ENCODE data around the gene KLHL15.
"Not testable (repeated sequence)": the region's sequence is repeated elsewhere in the genome, so short reads cannot be mapped to it uniquely, and the experiment has no call there.

Gene KLHL15, protein sequence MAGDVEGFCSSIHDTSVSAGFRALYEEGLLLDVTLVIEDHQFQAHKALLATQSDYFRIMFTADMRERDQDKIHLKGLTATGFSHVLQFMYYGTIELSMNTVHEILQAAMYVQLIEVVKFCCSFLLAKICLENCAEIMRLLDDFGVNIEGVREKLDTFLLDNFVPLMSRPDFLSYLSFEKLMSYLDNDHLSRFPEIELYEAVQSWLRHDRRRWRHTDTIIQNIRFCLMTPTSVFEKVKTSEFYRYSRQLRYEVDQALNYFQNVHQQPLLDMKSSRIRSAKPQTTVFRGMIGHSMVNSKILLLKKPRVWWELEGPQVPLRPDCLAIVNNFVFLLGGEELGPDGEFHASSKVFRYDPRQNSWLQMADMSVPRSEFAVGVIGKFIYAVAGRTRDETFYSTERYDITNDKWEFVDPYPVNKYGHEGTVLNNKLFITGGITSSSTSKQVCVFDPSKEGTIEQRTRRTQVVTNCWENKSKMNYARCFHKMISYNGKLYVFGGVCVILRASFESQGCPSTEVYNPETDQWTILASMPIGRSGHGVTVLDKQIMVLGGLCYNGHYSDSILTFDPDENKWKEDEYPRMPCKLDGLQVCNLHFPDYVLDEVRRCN

DNA sequence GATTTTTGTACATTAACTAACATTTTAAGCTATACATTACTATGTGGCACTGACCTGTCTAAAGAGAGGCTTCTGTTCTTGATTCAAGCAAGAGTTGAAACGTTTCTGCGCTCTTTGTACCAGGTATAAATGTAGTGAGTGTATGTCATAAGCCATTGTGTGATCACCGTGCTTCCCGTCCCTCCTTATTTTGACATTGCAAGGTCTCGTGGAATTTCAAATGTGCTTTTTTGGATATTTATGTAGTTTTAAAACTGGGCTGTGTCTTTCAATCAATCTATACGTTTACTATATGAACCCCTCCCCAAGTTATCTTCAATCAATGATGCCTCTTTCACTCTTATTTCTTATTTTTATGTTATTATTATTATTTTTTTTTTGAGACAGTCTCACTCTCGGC is at the start of gene KLHL15:
KLHL15 (minus strand) TSS at position 101 of the 400 bp plus-strand sequence. CDS start 20,493 bp downstream, outside the sequence.
- DNase-seq, result no peak

DNA sequence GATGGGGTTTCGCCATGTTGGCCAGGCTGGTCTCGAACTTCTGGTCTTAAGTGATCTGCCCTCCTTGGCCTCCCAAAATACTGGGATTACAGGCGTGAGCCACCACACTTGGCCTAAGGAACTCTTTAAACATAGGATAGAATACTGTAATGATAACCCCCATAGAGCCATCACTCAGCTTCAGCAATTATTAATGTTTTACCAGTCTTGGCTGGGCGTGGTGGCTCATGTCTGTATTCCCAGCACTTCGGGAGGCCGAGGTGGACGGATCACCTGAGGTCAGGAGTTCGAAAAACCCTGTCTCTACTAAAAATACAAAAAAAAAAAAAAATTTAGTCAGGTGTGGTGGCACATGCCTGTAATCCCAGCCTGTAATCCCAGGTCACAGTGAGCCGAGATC is 42.9 kb upstream of the KLHL15 start:
- no peak for DNase-seq

DNA sequence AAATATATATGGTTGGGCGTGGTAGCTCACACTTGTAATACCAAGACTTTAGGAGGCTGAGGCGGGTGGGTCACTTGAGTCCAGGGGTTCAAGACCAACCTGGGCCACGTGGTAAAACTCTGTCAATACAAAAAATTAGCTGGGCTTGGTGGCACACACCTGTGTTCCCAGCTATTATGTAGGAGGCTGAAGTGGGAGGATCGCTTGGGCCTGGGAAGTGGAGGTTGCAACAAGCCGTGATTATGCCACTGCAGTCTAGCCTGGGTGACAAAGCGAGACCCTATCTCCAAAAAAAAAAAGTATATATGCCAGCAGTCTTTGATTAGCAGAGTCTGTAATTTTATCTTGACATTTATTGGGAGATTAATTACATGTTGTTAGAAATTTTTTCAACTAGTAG is 36.5 kb upstream of the KLHL15 start:
- no peak for DNase-seq

DNA sequence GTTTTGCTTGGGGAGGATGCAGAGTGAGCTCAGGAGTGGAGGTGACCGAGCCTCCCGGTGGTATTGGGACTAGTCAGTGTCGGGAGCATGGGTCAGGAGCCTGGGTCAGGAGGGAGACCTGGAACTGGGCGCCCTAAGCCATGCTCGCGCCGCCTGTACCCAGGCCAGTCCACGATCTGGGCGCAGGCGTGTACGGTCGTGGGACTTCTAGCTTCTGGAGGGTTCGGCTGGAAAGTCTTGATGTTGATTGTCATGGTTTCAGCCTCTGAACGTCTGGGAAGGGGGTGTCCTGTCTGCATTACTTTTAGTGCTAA is 28.0 kb upstream of the KLHL15 start:
- no peak for DNase-seq

DNA sequence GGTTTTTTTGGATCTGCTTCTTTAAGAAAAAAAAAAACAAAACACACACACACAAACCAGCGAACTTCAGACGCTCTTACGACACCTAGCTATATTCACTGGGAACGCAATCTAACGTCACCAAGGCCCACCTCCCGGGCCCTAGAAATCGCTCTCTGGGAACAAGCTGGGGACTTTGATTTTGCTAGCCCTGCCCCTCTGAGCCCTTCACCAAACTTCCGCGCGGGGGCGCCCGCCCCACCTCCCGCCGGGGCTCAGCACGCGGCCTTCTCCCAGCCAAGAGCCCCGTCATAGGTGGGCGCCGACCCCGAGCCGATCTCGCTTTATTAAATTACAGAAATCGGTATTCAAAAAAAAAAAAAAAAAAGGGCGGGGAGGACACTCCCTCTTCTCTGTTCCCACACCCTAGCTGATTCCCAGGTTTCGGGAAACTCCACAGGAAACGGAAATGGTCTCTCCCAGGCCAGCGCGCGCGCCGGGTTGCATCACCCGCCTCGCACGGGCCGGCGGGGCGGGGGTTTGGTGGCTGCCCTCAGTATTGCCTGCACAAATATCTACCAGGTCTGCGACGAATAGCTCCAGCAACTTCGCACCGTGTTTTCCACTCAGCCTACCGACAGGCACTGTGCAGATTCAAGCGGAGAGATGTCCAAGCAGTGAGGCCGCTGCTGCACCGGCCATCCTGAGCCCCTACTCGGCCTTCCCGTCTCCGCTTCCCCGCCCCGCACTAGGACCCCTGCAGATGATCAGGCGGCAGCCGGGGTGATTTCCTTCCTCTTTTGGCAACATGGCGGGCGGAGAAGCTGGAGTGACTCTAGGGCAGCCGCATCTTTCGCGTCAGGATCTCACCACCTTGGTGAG is 27.4 kb upstream of the KLHL15 start, which contains the start of gene EIF2S3:
EIF2S3 (plus strand) TSS at position 775 of the 861 bp plus-strand sequence; CDS start at position 788, 13 bp downstream.
- peak; percentile 92 for DNase-seq

DNA sequence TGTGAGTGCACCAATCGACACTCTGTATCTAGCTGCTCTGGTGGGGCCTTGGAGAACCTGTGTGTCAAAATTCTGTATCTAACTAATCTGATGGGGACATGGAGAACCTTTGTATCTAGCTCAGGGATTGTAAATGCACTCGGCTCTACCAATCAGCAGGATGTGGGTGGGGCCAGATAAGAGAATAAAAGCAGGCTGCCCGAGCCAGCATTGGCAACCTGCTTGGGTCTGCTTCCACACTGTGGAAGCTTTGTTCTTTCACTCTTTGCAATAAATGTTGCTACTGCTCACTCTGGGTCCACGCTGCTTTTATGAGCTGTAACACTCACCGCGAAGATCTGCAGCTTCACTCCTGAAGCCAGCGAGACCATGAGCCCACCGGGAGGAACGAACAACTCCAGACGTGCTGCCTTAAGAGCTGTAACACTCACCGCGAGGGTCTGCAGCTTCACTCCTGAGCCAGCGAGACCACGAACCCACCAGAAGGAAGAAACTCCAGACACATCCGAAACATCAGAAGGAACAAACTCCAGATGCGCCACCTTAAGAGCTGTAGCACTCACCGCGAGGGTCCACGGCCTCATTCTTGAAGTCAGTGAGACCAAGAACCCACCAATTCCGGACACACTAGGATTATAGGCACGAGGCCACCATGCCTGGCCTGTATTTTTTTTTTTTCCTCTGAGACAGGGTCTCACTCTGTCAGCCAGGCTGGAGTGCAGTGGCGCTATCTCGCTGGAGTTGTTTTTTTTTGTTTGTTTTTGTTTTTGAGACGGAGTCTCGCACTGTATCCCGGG is 23.7 kb upstream of the KLHL15 start:
- DNase-seq, result not testable (repeated sequence)

DNA sequence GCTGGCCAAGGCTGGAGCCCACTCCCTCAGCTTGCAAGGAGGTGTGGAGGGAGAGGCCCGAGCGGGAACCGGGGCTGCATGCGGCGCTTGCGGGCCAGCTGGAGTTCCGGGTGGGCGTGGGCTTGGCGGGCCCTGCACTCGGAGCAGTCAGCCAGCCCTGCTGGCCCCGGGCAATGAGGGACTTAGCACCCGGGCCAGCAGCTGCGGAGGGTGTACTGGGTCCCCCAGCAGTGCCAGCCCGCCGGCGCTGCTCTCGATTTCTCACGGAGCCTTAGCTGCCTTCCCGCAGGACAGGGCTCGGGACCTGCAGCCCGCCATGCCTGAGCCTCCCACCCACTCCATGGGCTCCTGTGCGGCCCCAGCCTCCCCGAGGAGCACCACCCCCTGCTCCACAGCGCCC is 22.7 kb upstream of the KLHL15 start:
- not testable (repeated sequence) for DNase-seq

DNA sequence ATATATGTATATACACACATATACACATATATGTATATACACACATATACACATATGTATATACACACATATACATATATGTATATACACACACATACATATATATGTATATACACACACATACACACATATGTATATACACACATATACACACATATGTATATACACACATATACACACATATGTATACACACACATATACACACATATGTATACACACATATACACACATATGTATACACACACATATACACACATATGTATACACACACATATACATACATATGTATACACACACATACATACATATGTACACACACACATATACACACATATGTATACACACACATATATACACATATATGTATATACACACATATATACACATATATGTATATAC is 19.1 kb upstream of the KLHL15 start:
- DNase-seq, result not testable (repeated sequence)

DNA sequence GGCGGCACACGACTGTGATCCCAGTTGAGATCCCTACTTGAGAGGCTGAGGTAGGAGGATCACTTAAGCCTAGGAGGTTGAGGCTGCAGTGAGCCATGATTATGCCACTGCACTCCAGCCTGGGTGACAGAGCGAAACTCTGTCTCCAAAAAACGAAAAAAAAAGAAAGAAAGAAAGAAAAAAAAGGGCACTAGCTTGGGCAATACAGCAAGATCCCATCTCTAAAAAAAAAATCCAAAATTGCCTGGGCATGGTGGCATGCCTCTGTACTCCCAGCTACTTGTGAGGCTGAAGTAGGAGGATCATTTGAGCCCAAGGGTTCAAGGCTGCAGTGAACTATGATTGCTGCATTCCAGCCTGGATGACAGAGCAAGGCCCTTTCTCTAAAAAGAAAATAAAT is 10.7 kb upstream of the KLHL15 start:
- DNase-seq, result no peak

DNA sequence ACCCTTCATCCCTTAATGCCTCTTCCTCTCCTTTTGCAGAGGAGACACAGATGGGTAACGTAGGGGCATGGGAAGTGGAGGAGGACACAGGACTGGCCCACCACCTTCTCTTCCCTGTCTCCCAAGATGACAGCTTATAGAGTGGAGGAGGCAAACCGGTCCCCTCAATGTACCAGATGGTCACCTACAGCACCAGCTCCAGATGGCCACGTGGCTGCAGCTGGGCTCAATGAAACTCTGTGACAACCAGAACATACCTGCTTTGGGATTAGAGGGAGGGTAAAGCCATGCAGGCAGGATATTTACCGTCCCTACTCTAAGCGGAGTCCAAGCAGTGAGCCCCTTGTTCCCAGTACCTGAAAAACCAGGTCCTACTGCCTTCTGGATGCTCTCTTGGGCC is 7.5 kb upstream of the KLHL15 start:
- no peak for DNase-seq

DNA sequence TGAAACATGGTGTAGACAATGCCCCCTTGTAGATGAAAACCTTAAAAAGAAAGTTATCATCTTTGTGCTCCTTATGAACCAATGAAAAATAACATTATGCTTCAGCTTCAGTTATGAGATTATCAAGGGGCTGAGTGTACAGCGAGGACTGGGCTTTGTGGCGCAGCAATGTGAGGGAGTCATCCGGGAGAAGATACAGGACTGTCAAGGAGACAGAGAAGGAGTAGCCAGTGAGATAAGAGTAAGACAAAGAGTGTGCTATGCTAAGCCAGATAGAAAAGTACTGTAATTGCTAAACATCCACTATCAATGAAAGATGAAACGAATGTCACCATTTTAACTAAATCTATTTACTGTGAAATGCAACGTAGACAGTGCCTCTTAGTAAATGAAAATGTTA is 3.6 kb upstream of the KLHL15 start:
- no peak for DNase-seq

DNA sequence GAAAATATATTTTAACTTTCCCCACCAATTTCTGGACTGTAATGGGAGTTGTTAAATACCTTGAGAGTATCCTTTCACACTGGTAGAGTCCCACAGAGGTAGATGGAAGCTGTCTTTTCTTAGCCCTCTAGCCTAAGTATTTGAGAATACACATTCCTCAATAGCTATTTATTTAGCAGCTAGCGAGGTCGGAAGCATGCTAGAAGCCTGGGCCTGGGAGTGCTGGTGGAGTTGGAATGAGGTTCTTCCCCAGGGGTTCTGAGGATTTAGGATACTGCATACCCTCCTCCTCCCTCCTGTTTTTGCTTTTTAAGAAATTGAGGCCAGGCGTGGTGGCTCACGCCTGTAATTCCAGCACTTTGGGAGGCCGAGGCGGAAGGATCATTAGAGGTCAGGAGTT is 999 bp upstream of the KLHL15 start:
- no peak for DNase-seq

DNA sequence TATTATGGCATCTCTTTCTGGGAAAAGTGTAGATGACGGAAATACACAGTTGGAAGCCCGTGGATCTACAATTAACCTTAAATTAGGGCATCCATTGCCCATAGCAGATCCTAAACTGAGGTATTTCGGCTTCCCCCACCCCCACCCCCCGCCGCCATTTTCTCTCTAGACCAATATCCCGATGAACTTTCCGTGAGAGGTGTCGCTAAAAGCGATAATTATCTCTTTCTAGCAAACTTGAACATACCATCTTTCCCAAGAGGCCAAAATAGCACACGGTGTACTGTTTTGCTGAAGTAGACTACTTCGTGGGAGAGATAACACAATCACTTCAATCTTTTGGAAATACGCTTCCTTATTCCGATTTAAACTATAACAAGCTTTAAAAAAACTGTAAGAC is 554 bp downstream of the KLHL15 start:
- peak; percentile 34 for DNase-seq

DNA sequence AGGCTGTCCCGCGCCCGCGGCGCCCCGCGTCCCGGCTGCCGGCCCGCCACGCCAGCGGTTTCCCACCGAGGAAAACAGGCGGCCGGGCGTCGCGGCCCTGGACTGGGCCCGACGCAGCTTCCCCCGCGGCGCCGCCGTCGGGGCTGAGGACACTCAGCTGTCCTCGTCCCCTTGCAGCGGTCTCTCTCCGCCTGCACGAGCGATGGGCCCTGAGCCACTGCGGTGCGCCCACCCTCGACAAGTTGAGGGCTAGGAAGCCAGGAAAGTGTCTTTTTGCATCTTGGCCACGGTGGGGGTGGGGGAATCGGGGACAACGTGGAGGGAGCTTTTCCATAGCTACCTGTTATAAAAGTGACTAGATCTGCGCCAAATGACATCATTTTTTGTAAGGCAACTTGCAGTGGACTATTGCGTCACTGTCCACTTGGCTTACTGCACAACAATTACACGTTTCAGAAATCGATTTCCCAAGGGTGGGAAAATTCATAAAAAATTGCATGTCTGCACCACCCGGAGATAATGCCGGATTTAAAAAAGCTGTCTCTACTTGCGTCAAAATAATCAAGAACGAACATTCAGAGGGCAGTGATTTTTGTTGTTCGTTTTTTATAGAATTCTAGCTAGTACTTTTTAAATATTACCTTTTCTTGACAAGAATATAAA is 1.1 kb downstream of the KLHL15 start:
- peak; percentile 63 for DNase-seq

DNA sequence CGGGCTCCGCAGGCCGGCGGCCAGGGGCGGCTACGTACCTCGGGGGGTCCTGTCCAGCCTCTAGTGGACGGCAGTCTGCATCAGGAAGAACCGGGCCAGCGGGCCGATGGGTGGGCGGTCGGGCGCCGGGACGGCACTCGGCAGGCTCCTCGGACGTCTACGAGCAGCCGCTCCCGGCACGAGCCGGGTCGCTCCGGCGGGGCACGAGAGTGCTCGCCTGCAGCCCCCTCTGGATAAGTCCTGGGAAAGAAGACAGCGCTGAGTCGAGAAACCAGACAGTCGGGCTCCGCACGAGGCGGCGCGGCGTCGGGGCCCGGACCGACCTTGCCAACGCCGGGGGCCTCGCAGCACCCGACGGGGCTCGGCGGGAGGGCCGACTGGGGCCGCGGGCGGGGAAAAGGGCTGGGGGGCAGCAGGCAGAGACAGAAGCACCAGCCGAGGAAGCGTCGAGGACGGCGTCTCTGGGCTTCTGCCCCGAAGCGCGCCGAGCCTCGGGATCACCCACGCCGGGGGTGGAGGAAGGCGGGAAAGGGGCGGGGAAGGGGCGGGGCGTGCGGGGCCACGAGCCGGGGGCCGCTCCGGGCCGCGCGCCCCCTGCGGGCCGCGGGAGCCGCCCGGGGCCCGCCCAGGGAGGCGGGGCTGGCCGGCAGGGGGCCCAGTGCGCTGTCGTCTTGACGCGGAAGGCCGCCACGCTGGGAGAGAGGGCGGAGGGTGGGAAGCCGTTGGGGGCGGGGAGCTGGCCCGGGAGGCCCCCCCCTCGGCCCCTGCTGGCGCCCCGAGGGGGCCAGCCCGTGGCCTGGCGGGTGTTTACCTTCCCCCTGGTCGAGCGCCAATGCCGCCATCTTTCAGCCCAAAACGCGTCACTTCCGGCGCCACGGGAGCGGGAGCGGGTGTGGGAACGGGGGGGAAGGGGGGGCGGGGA is 1.9 kb downstream of the KLHL15 start:
- peak; percentile 80 for DNase-seq

DNA sequence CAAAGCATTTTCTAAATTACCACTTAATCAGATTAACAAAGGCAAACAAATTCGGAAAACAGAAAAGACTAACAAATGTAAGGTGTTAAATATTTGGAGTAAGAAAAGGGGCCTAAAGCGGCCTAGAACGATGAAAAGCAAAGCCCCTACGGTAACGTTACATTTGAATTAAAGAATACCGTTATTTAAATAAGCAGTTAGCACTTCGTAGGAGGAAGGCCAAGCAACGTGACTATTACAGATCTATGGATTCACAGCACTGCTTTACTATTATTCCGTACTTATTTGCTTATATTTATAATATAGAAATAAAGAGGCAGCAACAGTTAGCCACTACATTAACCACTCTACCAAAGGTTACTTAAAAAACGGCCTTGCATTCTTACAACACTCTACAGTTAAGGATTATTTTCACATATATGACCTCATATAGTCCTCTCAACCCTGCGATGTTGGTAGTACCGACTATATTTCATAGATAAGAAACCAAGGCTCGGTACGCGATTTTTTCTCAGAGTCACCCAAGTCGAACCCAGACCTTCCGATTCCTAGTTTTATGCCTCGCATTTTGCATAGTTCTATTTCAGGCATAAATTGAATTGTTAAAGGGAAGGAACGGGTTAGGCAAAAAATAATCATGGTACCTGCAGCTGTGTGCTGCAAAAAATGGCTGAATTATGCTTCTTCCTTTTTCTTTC is 2.9 kb downstream of the KLHL15 start:
- DNase-seq, result peak; percentile 8

DNA sequence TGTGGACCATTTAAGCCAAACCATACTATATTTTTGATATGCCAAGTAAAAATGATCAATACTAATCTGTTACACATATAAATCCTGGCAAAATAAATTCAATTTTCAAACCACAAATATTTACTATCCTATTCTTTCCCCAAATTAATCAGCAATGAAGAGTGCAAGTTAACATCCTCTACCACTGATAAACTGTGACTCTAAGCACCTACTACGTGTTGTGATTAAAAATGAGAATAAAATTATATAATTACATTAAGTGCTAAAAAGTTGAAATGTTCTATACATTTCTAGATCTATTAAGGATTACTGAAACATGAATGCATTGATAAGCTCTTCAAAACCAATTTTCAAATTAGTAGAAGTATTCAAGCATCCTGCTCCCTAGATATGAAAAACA is 3.4 kb downstream of the KLHL15 start:
- no peak for DNase-seq

DNA sequence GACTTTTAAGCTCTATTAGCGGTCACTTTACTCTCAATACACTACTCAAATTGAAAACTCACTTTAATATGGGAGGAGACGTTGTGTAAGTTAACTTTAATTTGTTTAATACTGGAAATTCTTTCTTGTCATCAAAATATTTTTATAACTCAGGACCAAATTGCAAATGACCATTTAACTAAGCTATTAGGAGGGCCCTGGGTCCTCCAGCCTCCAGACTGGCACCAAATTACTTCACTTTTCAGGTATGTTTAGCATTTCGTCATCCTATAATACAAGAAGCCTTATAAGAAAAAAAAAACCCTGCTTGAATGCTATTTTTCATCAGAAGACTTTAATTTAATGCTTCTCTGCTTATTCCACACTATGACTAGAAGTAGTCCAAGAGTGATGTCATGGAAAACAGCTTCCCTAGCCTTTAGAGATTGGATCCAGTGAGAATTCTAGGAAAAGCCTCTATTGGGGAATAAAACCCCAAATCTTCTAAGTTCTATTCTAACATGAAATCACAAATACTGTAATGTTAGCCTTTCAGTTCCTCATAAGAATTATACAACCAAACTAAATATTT is 6.6 kb downstream of the KLHL15 start:
- no peak for DNase-seq

DNA sequence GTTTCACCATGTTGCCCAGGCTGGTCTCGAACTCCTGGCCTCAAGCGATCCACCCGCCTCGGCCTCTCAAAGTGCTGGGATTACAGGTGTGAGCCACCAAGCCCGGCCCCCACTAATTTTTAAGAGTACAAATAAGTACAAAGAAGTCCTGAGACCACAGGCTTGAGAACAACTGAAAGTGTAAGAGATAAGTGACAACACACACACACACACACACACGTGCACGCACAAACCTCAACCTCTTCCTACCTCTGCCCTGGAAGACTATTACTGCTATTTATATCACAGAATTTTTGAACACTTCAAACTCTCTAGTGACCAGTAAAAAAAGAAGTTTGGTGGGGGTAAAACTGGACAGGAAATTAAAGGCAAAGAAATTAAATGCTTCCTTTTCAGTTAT is 7.5 kb downstream of the KLHL15 start:
- no peak for DNase-seq

DNA sequence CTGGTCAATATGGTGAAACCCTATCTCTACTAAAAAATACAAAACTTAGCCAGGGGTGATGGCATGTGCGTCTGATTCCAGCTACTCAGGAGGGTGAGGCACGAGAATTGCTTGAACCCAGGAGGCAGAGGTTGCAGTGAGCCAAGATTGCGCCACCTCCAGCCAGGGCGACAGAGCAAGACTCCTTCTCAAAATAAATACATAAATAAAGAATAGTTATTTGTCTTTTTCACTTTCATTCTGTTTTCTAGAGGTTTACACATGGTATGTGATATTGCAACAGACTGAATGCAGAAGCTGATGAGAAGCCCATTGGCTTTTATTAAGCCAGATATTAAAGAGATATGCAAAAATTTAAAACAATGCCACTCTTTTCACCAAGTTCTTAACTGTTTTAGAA is 8.2 kb downstream of the KLHL15 start:
- no peak for DNase-seq
